ENCODE results near the gene CTNNA3.

- no peak for TF ChIP-seq POLR2A (IDR thresholded peaks at IDR 0.05)
- TF ChIP-seq, protein P1, sequence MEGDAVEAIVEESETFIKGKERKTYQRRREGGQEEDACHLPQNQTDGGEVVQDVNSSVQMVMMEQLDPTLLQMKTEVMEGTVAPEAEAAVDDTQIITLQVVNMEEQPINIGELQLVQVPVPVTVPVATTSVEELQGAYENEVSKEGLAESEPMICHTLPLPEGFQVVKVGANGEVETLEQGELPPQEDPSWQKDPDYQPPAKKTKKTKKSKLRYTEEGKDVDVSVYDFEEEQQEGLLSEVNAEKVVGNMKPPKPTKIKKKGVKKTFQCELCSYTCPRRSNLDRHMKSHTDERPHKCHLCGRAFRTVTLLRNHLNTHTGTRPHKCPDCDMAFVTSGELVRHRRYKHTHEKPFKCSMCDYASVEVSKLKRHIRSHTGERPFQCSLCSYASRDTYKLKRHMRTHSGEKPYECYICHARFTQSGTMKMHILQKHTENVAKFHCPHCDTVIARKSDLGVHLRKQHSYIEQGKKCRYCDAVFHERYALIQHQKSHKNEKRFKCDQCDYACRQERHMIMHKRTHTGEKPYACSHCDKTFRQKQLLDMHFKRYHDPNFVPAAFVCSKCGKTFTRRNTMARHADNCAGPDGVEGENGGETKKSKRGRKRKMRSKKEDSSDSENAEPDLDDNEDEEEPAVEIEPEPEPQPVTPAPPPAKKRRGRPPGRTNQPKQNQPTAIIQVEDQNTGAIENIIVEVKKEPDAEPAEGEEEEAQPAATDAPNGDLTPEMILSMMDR (IDR thresholded peaks at IDR 0.05) = no peak
- TF ChIP-seq EP300 (IDR thresholded peaks at IDR 0.05; ENCODE audit: low read depth) = no peak
- no peak for TF ChIP-seq POLR2AphosphoS5 (IDR thresholded peaks at IDR 0.05)
These were observed 684.0 kb downstream of the CTNNA3 start for GRCh38 chr10:67011981-67012380.
